Activated CD4-positive, alpha-beta T cell treated with anti-CD3 and anti-CD28 coated beads, Interleukin-2, amount 50 U/mL, for 1 hour (primary cell): ENCODE results near the gene DCLK1.
"Not testable (repeated sequence)": the region's sequence is repeated elsewhere in the genome, so short reads cannot be mapped to it uniquely, and the experiment has no call there.

ENCODE experiments used
- DNase-seq: peaks from one replicate; pipeline ENCODE4 v3.0.0-alpha.2; 2020

The DCLK1 gene

GRCh38 chr13:35983206-35983605, 148.0 kb downstream of the DCLK1 start:
- no peak for DNase-seq

GRCh38 chr13:35979361-35979951, 151.7 kb downstream of the DCLK1 start:
- DNase-seq = no peak

- DNase-seq = no peak
These were observed 152.4 kb downstream of the DCLK1 start for GRCh38 chr13:35978607-35979316.

- DNase-seq = no peak
These were observed 154.1 kb downstream of the DCLK1 start for GRCh38 chr13:35977060-35977459.

GRCh38 chr13:35976126-35976525, 155.1 kb downstream of the DCLK1 start:
- no peak for DNase-seq

GRCh38 chr13:35966951-35967350, 164.2 kb downstream of the DCLK1 start:
- DNase-seq = not testable (repeated sequence)

- DNase-seq = no peak
These were observed 165.2 kb downstream of the DCLK1 start for GRCh38 chr13:35966024-35966423.

- no peak for DNase-seq
These were observed 165.8 kb downstream of the DCLK1 start for GRCh38 chr13:35965226-35965927.

GRCh38 chr13:35964863-35965180, 166.4 kb downstream of the DCLK1 start:
- no peak for DNase-seq

- no peak for DNase-seq
These were observed 166.9 kb downstream of the DCLK1 start for GRCh38 chr13:35964011-35964862.

GRCh38 chr13:35961461-35962220, 169.5 kb downstream of the DCLK1 start:
- no peak for DNase-seq

GRCh38 chr13:35961002-35961401, 170.2 kb downstream of the DCLK1 start:
- no peak for DNase-seq

GRCh38 chr13:35957996-35958395, 173.2 kb downstream of the DCLK1 start:
- DNase-seq = no peak

GRCh38 chr13:35957241-35957731, 173.9 kb downstream of the DCLK1 start:
- no peak for DNase-seq

GRCh38 chr13:35956074-35956473, 175.1 kb downstream of the DCLK1 start:
- DNase-seq = no peak

- DNase-seq = no peak
These were observed 177.0 kb downstream of the DCLK1 start for GRCh38 chr13:35954207-35954560.

GRCh38 chr13:35953537-35954206, 177.5 kb downstream of the DCLK1 start:
- no peak for DNase-seq

- no peak for DNase-seq
These were observed 183.9 kb downstream of the DCLK1 start for GRCh38 chr13:35947315-35947714.

GRCh38 chr13:35945368-35945767, 185.8 kb downstream of the DCLK1 start:
- DNase-seq = no peak

- no peak for DNase-seq
These were observed 189.8 kb downstream of the DCLK1 start for GRCh38 chr13:35941374-35941773.

GRCh38 chr13:35940734-35941133, 190.4 kb downstream of the DCLK1 start:
- no peak for DNase-seq
